ENCODE results near the gene SKI.
"Not testable (repeated sequence)": the region's sequence is repeated elsewhere in the genome, so short reads cannot be mapped to it uniquely, and the experiment has no call there.

The SKI gene

DNA sequence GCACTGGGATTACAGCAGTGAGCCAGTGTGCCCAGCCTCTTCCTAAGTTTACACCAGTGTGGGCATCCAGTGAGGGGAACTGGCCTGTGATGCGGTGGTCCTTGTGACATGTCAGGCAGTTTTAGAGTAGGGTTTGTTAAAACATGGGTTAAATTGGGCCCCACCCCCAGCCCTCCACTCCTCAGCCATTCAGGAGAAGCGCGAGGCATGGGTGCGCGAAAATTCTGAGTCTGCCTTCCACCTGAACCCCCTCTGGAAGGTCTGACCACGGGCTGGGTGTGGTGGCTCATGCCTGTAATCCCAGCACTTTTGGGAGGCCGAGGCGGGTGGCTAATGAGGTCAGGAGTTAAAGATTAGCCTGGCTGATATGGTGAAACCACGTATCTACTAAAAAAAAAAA lies 51.7 kb downstream of the SKI start:
- no peak for DNase-seq

DNA sequence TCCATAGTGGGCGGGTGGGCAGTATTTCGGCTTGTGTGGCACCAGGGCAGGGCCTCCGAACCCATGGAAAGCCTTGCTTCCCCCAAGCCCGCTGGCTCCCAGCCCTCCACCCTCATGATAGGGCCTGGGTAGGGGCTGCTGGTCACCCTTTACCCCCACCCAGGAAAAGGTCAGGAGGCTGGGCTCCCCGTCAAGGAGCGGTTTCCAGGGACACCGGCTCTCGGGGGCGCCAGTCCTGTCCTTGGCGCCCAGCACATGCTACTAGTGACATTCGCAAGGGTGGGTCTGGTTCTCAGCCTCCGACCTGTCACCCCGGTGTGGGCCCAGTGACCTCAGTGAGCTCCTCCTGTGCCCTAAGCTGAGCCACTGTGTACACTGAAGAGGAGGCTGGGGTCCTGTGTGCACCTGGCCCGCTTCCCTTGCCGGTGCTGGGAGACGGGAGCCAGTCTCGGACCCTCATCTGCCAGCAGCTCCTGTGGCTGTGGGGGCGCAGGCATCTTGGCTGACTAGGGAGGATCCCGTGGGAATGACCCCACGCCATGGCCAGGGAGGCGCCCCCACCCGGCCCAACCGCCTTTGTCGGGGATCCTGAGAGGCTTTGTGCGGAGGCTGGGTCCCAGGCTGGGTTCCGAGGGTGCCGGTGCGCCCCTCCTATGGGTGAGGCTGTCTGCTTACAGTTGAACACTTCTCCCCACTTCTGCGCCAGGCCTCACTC lies 54.6 kb downstream of the SKI start:
- no peak for DNase-seq

DNA sequence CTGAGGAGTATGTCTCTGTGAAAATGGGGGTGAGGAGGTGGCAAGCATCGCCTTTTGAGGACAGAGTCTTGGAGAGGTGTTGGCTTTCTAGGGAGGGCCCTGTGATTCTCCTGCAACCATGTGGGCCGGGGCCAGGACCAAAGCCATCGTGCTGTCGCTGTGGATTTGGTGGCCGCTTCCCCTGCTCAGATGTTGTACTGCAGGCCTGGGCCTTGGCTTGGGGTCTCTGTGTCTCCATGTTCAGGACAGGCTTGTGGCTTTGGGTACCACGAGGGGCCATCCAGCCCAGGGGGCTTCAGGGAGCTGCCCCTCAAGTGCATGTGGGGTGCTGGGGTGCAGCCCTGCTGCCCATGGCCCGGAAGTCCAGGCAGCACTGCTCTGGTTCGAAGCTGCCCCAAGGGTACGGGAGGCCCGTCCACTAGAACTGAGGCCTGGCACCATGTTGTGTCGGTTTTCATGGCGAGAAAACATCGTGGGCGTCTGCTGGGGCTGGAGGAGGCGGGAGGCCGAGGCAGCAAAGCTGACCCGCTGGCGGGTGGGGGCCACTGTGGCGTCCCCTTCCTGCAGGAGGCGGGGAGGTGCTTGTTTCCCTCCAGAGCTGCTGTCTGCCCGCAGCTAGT lies 55.4 kb downstream of the SKI start:
- no peak for DNase-seq

DNA sequence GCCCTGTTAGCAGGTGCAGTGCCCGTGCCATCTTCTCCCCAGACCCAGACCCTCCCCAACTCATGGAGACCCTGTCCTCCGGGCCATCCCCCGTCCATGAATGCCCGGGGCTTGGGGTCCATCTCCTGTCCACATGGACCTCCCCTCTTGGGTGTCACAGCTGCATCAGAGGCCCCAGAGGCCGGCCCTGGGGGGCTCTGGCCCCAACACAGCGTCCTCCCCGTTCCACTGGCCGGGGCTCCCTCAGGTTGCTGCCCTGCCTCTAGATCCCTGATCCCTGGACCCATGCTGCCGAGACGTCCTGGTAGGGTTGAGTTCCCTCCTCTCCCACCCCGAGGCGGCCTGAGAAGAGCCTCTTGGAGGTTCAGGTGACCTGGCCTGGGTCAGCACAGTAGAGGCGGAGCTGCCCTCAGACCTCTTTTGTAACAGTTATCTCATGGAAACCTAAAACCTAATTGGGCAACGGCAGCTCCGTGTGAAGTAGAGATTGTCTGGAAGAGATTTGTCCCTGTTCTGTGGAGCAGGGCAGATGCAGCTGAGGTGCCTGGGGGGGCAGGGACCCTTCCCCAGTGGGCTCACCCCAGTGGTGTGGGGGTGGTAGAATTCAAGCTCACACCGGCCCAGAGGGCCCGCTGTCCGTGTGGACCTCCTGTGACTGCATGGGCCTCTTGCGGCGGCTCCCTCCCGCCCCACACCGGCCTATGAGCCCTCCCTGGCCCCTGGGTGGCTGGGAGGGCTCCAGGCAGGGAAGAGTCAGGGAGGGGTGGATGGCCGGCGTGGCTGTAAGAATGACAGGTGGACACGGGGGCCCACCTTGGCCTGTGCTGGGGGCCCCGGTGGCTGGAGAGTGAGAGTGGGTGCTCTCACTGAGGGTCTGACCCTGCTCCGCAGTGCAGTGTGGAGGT lies 56.1 kb downstream of the SKI start:
- no peak for DNase-seq

DNA sequence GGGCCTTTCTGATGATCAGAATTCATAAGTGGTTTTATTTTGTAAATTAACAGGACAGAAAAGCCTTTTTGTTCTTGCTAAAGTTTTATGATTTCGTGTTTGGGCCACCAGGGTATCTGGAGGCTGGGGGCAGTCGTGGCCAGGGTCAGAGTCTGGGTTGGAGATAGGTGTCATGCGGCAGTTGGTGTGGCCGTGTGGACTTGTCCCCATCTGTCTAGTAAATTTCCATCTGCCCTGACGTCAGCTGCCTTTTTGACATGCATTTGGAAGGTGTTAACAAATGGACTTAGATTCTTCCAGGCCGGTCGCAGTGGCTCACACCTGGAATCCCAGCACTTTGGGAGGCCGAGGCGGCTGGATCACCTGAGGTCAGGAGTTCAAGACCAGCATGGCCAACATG lies 56.8 kb downstream of the SKI start:
- no peak for DNase-seq

DNA sequence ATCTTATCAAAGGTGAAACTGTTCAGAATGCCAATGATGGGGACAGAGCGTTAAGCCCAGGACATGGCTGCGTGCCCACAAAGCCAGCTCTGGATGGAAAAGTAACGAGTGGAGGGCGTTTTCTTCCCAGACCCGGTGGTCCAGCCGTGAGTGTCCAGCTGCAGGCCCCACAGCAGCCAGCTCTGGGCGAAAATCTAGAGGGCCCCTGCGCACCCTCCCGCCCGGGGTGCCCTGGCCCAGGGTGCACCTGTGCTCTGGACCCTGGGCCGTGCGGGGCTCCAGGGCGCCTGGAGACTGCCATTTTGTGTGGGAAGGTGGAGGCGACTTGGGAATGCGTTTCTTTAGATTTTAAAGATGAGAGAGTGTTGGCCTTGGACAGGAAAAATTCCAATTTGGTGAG lies 58.8 kb downstream of the SKI start:
- DNase-seq, result no peak

DNA sequence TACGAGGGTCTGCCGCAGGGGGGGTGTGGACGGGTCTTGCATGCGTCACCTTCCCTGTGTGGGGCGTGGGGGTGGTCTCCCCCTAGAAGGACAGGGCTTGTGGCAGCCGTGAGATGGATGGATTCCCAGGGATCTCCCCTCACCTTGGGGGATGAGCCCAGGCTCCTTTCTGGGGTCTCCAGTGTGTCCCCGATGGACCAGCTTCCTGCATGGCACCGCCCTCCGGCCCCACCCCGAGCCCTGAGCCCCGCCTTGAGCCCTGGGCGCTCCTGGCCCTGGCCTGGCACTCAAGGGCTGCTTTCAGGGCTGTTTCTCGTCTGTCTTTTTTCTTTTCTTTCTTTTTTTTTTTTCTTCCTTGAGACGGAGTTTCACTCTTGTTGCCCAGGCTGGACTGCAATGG lies 59.5 kb downstream of the SKI start:
- DNase-seq, result no peak

DNA sequence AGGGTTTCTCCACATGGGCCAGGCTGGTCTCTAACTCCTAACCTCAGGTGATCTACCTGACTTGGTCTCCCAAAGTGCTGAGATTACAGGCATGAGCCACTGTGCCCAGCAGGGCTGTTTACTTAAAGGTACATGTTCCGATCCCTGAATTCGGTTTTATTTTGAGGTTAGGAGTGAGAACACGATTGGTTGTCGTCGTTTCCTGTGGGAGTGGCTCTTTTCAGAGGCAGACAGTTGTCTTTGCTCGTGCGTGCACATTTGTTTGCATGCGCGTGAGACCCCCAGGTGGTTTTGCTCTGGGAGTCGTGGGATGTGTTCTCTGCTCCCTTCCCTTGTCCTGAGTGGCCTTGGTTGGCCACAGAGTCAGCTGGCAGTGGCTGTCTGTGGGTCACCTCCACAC lies 60.2 kb downstream of the SKI start:
- DNase-seq, result no peak

DNA sequence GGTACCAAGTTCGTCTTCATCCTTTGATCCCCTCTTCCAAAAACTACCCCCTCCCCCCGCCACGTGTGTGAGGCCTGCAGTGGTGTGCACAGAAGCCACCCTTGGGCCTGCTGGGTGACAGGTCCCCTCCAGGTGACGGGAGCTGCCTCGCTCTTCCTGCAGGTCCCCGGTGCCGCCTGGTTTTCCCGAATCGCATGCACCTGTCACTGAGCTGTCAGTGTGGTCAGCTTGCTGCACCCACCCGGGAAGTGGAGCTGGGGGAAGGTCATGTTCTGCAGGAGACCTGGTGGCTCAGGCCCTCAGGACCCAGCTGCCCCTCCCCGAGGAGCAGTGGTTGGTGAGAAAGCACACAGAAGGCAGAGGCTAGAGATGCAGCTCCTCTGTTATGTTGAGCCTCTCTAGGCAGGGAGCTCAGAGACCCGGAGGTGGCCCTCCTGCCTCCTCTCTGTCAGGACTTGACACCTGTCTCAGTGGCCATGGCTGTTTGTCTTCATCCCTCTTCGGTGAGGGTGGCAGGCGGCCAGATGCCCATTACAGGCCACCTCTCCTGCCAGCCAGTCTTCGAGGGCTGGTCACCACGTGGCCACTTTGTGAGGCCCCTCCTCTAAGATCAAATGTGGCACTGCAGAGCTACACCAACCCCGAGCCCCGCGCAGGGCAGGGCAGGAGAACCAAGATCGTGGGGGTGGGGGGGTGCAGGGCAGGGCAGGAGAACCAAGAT lies 60.9 kb downstream of the SKI start:
- DNase-seq, result no peak

DNA sequence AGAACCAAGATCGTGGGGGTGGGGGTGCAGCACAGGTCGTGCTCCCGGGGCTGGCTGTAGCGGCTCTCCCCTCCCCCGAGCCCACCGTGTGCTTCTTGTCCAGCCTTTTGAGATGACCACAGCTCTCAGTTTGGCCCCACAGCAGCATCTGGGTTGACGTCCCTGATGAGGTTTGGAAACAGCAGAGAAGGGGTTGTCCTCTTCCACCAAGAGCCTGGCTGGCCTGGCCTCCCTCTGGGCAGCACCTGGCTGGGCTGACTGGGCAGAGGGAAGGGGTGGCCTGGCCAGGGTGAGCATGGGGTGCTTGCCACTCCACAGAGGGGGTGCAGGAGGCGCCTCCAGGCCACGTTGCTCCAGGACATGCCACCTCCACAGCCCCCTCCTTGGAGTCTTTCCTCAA lies 61.5 kb downstream of the SKI start:
- DNase-seq, result no peak

DNA sequence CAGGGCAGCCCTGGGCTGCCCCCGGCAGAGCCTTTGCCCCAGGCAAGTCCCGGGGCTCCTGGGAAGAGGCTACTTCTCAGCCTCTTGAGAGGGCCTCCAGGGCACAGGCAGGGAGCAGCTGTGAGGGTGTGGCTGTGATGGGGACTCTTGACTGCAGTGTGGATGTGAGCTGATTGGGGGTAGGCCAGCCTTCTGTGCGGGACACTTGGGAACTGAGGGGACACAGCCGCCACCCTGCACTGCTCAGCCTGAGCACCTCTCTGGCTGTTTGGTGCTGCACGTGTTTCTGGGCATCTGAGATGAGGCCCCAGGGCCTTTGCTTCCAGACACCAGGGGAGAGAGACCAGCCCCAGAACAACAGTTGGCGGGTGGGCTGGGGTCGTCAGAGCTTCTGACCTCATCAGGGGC lies 62.1 kb downstream of the SKI start:
- DNase-seq, result no peak

DNA sequence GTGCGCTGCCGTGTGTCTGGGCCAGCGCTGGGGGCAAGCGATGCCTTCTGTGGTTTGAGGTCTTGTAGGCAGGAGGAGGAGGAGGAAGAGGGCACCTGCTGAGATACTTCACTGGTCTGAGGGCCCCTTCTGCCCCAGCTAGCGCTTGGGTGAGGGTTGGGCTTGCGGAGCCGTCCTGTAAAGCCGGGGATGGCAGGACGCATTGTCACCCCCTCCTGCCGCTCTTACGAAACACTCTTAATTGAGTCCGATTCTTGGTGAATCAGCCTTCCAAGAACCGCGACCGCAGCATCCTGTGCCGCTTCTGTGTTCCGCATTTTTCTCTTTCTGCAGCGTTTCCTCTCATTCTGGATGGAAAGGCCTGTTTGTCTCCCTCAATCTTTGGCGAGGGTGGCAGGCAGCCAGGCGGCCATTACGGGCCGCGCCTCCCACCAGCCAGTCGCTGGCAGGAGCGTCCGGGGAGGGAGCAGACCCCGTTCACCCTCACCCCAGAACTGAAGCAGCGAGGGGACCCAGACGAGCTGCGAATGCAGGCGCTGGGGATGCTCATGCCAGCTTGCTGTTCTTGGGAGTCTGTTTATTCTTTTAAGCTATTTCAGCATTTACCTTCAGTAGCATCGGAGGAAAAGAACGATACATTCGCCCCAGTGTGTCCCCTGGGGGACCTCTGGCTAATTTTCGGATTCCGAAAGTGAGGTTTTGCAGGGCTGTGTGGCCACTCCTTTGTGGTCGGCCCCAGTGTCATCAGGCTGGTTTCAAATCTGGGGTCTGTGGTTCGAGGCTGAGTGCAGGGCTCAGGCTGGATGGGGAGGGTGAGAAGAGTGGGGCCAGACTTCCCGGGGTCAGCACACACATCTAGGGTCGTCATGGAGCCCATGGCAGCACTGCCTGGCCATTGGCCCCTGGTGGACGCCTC lies 62.7 kb downstream of the SKI start:
- peak; percentile 99 for DNase-seq

DNA sequence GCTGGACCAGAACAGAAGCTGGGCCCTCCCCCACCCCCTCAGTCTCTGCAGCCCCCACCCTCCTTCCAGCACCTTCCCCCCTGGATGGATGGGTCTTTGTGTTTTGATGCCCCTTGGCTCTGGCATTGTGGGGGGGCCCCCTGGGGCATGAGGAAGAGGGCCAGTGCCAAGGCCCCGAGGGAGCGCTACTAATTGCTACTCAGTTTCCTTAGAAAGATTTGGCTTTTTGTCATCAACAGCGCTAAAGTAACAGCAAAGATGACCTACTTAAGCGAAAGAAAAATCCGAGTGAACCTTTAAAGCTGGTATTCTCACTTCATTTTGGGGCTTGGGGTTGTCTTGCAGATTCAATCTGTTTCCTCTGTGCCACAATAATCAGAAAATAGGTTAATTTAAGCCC lies 63.5 kb downstream of the SKI start:
- DNase-seq, result no peak

DNA sequence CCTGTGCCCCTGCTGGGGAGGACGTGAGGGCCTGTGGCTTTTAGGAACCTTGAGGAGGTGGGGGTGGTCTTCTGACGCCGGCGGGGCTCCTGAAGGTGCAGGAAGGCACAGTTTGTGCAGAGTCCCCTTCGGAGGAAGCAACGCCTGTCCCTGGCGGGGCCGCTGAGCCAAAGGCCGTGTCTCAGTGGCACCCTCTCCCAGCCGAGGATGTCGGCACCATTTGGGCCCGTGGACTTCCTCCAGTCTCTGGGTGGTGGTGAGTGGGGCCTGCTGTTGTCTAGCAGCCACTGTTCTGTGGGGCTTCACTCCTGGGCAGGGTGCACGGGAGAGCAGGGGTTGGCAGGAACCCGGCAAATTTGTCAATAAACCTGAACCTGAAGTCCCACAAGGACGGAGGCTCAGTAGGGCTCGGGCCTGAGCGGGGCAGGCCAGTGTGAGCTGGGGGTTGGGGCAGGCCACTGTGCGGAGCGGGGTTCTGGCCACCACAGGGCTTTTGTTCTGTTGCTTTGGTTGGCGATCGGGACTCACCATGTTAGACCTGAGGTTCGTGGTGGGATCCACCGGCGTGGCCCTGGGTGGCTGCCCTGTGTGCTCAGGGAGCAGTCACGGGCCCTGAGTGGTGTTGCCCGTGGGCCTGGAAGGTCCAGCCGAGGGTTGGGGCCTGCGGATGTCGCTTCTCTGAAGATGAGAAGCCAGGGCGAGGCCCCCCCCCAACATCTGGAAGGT lies 64.8 kb downstream of the SKI start:
- no peak for DNase-seq

DNA sequence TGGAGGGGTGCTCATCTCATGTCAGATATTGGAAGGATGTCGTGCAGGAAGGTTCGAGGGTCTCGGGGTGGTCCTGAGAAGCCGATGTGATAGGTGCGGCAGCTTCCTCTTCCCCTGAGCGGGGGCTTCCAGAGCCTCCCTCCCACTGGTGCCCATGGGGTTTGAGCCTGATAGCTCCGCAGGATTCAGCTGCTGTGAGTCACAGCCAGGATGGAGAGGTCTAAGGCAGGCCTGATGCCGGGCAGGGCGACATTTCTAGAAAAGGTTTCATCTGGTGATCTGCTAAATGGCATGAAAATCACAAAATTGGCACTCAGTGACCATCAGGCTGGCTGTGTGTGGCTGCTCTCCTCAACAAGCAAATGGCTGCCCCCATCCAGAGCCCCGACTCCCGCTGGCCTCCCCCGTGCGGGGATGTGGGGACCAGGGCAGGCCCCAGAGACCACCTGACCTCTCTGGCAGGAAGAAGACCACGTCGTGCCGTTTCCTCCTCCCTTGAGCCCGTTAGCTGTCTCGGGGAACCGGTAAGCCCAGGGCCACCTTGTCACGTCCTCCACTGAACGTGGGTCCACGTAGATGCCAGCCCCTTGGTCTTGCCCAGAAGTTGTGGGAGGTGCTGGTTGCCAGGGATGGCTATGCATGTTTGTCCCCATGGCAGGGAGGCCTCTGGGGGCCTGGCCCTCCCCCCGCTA lies 66.1 kb downstream of the SKI start:
- peak; percentile 49 for DNase-seq

DNA sequence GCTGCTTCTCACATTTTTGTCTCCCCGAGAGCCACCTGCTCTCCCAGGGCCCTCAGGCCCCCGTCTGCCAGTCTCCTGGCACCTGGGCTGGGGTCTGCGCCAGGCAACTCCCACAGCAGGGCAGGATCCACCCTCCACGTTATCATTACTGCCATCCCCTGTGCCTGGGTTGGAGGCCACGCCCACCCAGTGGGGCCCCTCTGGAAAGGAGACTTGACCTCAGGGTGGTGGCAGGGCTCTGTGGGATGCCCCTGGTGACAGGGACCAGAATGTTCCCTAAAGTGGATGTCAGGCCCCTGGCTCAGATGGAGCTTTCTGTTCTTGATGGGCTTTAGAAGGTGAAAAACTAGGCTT lies 66.6 kb downstream of the SKI start:
- no peak for DNase-seq

DNA sequence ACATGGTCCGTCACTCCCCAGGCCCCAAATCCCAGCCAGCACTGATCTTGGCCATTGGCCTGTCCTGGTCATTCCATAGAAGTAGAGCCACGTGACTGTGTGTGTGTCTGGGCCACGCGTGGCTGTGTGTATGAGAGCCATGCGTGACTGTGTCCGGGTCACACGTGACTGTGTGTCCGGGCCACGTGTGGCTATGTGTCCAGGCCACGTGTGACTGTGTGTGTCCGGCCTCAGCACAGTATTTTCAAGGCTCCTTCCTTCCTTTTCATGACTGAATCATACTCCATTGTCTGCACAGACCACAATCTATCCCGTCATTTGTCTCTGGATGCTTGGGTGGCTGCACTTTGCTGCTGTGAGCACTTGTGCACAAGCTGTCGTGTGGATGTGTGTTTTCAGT lies 67.4 kb downstream of the SKI start:
- DNase-seq, result no peak

DNA sequence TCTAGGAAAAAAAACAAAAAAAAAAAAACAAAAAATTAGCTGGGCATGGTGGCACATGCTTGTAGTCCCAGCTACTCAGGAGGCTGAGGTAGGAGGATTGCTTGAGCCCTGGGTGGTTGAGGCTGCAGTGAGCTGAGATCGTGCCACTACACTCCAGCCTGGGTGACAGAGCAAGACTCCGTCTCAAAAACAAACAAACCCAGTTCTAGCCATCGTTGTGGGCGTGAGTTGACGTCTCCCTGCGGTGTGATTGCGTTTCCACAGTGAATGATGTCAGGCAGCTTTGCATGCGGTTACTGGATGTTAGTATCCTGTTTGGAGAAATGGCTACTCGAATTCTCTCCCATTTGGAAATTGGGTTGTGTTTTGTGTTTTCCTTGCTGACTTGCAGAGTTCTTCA lies 68.1 kb downstream of the SKI start:
- DNase-seq, result not testable (repeated sequence)

DNA sequence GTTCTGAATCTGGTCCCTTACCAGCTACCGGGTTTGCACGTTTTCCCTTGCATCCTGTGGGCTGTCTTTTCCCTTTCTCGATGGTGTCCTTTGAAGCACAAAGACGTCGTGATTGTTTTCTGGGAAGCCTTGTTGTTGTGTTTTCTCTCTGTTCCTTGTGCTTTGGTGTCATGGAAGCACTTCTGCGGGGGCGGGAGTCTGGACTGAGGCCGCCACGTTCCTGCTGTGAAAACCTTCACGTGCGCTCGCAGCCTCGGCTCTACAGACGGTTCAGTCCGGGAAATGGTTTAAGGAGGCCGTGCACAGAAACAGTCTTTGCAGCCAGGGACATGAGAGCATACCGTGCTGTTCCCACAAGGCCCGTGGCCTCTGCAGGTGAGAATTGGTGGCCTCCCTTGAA lies 68.5 kb downstream of the SKI start:
- no peak for DNase-seq

DNA sequence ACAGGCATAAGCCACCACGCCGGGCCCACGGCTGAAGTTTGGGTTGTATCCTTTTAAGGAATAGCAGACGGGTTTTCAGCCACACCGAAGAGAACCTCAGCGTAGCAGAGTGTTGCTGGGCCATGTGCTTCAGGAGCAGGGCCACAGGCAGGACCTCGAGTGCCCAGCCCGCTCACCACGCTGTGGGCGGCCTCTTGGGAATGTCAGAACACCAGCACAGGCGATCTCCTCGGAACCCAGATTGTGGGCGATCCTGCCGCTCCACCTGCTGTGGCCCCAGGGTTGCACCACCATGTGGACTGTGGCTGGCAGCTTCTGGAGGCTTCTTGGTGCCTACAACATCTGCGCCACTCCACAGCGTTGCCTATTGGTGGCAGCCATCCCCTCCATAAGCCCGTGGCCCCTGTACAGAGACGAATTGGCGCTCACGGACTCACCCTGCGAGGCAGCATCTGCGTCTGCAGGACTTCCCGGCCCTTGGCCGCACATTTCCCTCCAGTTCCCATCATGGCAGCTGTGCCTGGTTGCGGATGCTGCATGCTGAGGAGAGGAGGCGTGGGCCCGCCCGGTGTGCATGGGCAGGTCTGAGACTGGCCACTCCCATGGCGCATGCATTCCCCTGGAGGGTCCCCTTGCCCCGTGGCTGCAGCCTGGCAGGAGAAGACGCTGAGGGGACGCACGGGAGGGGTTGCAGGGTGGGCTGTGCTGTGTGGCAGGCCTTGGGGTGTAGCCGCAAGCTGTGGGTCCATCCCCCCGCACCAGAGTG lies 69.3 kb downstream of the SKI start:
- DNase-seq, result no peak

Data from fibroblast of skin of right biceps (primary cell).